Fibroblast of upper back skin (primary cell): ENCODE measurements around the gene CNBD2.
"Not testable (repeated sequence)": the region's sequence is repeated elsewhere in the genome, so short reads cannot be mapped to it uniquely, and the experiment has no call there.

Experiments
- DNase-seq: peaks from one replicate; pipeline ENCODE4 v3.0.0-alpha.2; 2013

CNBD2 gene

GRCh38 chr20:35975576-35976373 lies 7.4 kb downstream of the CNBD2 start:
- no peak for DNase-seq

- DNase-seq: no peak
These were observed 9.7 kb downstream of the CNBD2 start for GRCh38 chr20:35978041-35978513.

- no peak for DNase-seq
These were observed 11.2 kb downstream of the CNBD2 start for GRCh38 chr20:35979544-35979943.

GRCh38 chr20:35981969-35982368 lies 13.6 kb downstream of the CNBD2 start:
- no peak for DNase-seq

DNA sequence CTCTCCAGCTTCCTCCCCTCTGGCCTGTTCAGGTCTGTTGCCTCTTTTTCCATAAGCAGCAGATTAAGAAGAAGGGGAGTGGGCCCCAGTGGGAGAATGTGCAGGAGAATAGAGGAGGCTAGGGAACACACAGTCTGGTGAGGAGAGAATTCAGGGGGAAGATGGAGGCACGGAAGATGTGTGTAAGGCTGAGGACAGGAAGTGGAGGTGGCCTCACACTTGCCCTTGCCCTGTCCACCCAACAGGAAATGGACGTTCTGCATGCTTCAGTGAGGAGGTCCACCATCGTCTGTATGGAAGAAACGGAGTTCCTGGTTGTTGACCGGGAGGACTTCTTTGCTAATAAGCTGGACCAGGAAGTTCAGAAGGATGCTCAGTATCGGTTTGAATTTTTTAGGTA lies 16.0 kb downstream of the CNBD2 start:
- DNase-seq: no peak

DNA sequence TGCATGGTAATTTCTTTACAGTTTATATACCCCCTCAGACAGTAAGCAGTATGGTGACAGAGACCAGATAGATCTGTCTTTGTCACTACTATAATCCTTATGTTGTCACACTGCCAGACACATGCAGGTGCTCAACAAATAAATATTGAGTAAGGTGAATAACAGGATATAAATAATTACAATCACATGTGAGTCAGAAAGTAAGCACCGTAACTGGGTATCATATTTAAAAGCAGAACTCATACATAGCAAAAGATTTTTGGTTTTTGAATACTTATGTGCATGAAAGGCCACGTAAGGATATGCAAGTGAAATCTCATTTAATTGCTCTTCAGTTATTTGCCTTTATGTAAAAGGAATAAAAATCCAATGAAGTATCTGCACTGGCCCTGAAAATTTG lies 17.4 kb downstream of the CNBD2 start:
- no peak for DNase-seq

DNA sequence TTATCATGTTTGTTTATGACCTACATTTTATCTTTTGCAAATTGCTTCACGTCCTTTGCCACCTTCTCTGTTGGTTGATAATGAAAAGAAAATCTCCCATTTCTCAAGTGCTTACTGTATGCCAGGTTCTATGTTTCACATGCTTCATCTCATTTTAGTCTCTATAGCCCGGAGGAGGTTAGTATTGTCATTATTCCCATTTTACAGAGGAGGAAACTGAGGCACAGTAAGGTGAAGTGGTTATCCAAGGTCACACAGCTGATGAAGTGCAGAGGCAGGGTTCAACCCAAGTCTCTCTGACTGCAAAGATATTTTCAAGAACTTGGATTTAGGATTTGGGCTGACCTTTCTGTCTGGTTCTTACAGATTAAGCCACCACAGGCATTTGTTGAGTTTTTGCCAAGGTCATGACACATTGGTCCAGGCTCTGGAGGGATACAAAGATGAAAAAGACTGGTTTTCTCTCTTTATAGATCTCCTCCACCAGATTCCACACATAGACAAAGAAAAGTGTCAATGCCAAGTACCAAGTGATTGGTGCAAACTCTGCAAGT lies 20.6 kb downstream of the CNBD2 start:
- DNase-seq: peak; percentile 15

DNA sequence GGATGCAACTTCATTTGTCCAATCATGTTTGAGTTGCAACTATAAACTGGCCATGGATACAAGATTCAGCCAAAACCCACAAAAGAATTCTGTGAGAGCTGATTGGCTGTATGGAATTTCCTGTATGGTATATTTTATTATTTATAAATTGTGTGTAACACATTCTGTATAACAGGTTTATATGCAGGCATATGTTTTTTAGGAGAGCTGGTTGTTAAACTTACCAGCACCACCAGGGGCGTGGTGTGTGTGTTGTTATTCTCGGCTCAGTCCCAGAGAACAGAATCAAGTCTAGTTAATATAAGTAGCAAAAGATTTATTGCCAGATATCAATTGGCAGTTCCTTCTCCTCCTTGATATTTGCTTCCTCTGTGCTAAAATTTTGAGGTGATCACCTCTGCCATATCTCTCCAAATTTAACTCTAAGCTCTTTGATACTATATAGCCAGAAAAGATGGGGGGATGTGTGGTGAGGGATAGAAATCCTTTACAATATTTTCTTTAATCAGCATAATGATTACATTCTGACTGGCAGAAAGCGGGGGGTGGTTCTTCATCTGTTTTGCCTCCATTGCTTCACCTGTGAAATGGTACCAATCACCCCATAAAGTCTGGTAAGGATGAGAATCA lies 22.9 kb downstream of the CNBD2 start:
- DNase-seq: peak; percentile 12

GRCh38 chr20:35992713-35993335 lies 24.4 kb downstream of the CNBD2 start:
- peak; percentile 65 for DNase-seq

DNA sequence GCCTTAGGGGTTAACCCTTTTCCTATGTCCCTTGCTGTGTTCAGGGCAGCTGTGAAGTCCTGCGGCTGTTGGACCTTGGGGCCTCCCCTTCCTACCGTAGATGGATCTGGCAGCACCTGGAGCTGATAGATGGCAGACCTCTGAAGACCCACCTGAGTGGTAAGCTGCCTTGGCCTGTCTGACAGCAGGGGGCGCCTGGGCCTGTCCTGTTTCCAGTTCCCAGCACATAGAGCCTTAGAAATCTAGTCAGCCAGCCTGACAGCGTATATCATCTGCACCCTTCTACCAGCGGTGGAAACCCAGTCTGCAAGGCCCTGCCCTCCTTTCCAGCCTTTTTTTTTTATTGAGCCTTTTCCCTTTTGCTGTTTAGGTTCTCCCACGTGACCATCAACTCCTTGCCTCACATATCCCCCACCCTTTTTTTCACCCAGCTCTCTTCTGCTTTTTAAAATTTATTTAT lies 26.6 kb downstream of the CNBD2 start:
- DNase-seq: peak; percentile 75

DNA sequence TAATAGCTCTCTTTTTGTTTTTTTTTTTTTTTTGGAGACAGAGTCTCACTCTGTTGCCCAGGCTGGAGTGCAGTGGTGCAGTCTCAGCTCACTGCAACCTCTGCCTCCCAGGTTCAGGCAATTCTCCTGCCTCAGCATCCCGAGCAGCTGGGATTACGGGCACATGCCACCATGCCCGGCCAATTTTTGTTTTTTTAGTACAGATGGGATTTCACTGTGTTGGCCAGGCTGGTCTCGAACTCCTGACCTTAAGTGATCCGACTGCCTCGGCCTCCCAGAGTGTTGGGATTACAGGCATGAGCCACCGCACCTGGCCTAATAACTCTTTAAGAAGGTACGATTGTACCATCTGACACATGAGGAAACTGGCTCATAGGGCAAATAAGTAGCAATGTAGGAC lies 28.1 kb downstream of the CNBD2 start:
- not testable (repeated sequence) for DNase-seq

DNA sequence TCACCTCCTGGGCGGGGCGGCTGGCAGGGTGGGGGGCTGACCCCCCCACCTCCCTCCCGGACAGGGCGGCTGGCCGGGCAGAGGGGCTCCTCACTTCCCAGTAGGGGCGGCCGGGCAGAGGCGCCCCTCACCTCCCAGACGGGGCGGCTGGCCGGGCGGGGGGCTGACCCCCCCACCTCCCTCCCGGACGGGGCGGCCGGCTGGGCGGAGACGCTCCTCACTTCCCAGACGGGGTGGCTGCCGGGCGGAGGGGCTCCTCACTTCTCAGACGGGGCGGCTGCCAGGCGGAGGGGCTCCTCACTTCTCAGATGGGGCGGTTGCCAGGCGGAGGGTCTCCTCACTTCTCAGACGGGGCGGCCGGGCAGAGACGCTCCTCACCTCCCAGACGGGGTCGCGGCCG lies 32.9 kb downstream of the CNBD2 start:
- not testable (repeated sequence) for DNase-seq

DNA sequence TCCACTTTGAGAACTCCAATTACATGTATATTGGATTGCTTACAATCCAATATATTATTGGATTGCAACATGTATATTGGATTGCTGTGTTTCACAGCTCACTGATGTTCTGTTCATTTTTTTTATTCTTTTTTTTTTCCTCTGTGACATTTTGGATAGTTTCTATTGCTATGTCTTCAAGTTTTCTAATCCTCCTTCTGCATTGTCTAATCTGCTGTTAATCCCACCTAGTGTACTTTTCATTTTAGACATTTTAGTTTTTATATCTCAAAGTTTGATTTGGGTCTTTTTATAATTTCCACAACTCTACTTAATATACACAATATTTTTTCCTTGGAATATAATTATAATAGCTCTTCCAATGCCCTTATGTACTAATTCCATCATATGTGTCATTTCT lies 34.5 kb downstream of the CNBD2 start:
- DNase-seq: no peak

GRCh38 chr20:36004045-36004444 lies 35.7 kb downstream of the CNBD2 start:
- DNase-seq: no peak

DNA sequence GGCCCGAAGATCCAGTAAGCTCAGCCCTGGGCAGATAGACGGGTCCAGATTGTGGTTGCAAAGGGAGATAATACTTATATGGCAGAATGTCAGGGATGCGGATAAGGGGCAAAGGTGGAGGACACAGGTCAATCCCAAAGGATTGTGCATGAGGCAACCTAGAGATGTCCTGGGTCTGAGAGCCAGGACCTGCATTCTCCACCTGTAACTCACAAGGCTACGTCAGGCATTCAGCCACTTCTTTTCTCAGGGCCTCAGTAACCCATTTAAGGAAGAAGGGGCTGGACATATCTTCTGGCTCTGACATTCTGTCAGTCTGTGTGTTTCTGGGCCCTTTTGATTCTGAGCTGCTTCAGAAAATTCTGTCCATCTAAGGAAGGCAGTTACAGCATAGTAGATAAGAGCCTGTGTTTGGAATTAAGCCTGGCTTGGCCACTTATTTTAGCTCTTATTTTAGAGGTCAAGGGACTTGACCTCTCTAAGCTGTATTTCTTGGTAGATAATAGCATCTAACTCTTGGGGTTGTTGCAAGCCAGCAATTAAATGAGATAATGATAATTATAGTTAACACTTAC lies 40.2 kb downstream of the CNBD2 start:
- DNase-seq: no peak

DNA sequence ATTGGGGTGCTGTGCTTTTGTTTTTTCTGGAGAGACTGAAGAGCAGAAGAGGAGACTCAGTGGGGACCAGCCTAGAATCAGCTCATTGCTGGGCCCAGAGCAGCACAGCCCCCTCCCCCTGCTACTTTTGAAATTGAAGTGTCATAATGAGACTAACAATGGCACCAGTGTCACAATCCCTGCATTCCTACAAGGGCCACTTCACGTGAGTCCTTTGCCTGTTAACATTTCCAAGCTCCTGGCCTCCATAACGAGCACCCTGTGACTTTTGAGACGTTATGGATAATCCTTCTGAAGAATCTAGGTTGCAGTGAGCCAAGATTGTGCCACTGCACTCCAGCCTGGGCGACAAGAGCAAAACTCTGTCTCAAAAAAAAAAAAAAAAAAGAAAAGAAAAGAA lies 41.7 kb downstream of the CNBD2 start:
- no peak for DNase-seq

DNA sequence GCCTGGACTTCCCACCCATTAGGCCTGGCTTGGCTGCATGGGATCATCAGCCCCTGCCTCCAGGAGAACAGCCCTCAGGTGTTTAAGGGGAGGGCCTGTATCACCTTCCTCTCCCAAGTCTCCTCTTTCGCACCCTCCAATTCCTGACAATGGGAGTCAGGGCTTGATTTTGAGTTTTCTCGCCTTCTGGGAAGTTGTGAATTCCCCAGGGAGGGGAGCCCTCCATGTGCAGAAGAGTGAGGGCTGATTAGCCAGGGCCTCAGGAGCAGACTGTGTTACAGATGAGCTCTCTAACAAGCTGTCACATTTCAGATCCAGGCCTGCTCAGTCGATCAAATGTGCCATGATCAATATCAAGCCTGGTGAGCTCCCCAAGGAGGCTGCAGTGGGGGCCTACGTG lies 42.4 kb downstream of the CNBD2 start:
- DNase-seq: no peak

GRCh38 chr20:36015806-36016403 lies 47.5 kb downstream of the CNBD2 start:
- DNase-seq: no peak

- DNase-seq: peak; percentile 87
These were observed 48.9 kb downstream of the CNBD2 start for GRCh38 chr20:36017048-36017951.

DNA sequence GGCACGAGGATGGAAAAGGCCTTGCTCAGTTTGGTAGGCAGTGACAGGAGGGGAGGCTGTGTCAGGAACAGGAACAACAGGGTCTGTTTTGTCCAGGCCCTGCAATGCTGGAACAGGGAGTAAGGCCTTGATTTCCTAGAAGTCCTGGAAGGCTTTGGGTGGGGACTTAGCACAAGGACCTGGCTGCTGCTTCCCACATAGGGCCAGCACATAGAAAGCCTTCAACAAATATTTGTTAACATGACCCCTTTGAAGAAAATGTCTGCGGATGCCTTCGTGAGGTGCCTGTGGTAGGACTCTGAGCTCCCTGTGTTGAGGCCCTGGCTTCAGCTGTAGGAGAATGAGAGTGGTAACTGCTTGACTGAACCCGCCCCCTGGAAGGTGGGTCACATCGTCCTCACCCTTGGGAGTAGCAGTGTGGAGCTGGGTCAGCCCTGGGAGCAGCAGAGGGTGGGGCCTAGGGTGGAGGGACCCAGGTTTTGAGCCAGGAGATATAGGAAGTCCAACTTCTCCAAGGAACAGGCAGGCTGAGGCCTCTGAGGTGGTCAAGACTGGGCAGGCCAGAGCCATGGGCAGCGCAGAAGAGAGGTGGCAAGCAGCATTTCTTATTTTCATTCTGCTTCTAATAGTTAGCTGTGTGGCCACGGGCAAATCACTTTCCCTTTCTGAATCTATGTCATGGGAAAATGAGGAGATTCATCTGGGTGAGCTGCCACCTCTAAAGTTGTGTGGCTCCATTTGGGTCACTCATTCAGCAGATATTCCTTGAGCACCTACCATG lies 50.0 kb downstream of the CNBD2 start:
- no peak for DNase-seq

DNA sequence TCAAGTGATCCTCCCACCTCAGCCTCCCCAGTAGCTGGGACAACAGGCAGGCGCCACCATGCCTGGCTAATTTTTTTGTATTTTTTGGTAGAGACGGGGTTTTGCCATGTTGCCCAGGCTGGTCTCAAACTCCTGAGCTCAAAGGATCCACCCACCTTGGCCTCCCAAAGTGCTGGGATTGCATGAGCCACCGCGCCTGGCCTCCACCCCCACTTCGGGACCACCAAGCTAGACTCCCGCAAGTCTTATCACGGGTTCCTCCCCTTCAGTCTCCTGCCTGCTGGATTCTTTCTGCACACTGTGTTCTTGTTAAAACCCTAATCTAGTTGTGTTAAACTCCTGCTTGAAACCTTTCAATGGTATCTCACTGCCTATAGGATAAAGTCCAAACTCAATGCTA lies 57.7 kb downstream of the CNBD2 start:
- not testable (repeated sequence) for DNase-seq
